Measurements from ENCODE around the gene ATP6V1B1.

- TF ChIP-seq CTCF (IDR thresholded peaks at IDR 0.05): peak in 1 of 6 experiments; percentile 7
- no peak for TF ChIP-seq POLR2A (IDR thresholded peaks at IDR 0.05)
These were observed 42.9 kb downstream of the ATP6V1B1 start, which contains the start of gene ANKRD53 for GRCh38 chr2:70978341-70979179.
